Activated naive CD4-positive, alpha-beta T cell treated with Interleukin-2 at 50 U/mL for 16 hours (primary cell): ENCODE data around the gene NCK1.

Experiments
- DNase-seq: peaks from one replicate; pipeline ENCODE4 v3.0.0-alpha.2; 2020

The NCK1 gene

GRCh38 chr3:136910697-136911096 is 48.7 kb downstream of the NCK1 start:
- no peak for DNase-seq

DNA sequence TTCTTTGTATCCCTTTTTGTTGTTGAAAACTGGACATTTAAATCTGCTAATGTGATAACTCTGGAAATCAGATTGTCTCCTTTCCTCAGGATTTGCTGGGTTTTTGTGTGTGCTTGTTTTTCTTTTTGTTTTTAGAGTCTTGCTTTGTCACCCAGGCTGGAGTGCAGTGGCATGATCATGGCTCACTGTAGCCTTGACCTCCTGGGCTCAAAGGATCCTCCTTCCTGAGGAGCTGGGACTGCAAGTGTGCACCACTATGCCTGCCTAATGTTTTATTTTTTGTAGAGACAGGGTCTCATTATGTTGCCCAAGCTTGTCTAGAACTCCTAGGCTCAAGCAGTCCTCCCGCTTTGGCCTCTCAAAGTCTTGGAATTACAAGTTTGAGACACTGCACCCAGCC is 51.2 kb downstream of the NCK1 start:
- DNase-seq, result no peak

DNA sequence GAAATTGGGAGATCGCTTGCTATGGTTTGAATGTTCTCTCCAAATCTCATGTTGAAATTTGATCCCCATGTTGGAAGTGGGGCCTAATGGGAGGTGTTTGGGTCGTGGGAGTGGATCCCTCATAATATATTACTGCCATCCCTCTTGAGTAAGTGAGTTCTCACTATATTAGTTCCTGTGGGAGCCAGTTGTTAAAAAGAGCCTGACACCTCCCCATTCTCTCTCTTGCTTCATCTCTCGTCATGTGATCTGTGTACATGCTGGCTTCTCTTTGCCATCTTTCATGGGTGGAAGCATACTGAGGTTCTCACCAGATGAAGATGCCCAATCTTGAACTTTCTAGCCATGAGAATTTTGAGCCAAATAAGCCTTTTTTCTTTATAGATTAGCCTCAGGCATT is 52.7 kb downstream of the NCK1 start:
- DNase-seq, result no peak

DNA sequence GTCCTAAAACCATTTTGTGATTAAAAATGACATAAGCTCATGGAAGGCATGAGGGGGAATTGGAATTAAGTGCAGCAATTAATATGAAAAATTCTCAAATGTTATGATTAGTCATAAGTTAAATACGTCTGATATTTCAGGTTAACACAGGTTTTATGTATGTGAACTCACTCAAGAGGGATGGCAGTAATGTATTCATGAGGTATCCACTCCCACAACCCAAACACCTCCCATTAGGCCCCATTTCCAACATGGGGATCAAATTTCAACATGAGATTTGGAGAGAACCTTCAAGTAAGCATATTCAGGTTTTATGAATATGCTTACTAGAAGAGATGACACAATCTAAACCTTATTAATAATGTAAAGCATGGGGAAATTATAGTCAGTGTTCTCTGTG is 54.2 kb downstream of the NCK1 start:
- no peak for DNase-seq

GRCh38 chr3:136919799-136920580 is 58.0 kb downstream of the NCK1 start:
- no peak for DNase-seq

DNA sequence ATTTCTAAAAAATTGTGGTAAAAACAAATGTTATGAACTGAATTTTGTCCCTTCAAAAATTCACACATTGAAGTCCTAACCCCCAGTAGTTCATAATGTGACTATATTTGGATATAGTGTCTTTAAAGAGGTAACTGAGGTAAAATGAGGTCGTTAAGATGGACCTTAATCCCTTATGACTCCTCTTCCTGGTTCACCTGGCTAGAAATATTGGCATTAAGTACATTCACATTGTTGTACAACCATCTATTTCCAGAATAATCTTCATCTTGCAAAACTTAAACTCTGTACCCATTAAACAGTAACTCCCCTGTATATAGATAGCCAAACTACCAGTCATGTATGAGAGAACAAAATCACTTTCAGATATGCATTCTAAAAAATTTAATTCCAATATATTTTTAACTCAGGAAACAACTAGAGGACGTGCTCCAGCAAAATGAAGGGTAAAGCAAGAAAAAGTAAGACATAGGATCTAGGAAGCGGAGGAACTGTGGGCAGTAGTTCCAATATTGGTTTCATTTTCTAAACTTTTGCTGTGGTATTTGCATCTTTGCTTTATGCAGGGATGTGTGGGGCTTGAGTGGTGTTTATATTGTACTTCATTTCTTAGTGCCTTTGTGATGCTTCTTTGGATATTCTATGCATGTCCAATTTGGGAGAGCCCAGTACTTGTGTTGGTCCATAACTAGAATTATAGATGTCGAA is 59.0 kb downstream of the NCK1 start:
- no peak for DNase-seq

DNA sequence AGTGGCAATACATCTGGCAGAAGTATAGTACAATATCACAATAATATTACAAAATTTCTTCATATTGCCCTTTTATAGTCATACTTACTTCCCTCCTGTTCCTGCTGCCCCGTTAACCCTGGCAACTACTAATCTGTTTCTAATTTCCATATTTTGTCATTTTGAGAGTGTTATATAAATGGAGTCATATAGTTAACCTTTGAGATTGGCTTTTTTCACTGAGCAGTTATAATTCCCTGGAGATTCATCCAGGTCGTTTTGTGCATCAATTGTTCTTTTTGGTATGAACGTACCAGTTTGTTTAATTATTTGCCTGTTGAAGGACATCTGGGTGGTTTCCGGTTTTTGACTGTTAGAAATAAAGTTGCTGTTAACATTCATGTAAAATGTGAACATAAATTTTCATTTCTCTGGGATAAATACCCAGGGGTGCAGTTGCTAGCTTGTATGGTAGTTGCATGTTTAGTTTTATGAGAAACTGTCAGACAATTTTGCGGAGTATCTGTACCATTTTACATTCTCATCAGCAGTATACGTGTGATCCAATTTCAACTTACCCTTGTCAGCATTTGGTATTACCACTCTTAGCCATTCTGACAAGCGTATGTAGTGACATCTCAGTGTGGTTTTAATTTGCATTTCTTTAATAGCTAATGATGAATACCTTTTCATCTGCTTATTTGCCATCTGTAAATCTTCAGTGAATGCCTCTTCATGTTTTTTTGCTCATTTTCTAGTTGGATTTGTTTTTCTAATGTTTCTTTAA is 63.6 kb downstream of the NCK1 start:
- DNase-seq, result no peak

- no peak for DNase-seq
These were observed 66.2 kb downstream of the NCK1 start for GRCh38 chr3:136928240-136928639.

- DNase-seq, result no peak
These were observed 68.1 kb downstream of the NCK1 start for GRCh38 chr3:136929977-136930670.

DNA sequence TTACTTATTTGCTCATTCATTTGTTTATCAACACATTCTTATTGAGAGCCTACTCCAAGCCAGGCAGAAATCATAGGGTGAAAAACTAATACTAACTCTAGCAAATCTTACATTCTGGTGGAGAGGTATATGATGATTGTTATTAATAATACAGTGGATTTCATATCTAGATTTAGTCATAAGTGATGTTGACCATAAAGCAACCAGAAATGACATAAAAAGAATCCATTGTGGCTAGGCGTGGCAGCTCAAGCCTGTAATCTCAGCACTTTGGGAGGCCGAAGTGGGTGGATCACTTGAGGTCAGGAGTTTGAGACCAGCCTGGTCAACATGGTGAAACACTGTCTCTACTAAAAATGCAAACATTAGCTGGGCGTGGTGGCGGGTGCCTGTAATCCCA is 69.6 kb downstream of the NCK1 start:
- no peak for DNase-seq

DNA sequence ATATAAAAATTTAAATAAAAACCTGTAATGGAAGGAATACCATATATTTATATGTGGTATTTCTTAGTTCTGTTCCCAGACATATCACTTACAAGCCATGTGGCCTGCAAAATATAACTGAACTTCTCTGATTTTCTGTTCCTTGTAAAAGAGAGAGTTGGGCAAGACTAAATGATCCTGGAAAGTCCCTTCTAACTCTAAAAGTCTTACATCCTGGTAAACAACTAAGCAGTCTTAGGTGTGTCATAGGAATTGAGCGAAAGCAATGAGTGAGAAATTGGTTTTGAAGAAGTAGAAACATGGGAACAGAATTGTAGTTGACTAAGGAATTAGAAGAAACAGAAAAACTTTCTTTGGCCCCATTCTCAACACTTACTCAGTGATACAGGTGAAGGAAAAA is 70.5 kb downstream of the NCK1 start:
- no peak for DNase-seq

- no peak for DNase-seq
These were observed 71.2 kb downstream of the NCK1 start for GRCh38 chr3:136932978-136933772.

DNA sequence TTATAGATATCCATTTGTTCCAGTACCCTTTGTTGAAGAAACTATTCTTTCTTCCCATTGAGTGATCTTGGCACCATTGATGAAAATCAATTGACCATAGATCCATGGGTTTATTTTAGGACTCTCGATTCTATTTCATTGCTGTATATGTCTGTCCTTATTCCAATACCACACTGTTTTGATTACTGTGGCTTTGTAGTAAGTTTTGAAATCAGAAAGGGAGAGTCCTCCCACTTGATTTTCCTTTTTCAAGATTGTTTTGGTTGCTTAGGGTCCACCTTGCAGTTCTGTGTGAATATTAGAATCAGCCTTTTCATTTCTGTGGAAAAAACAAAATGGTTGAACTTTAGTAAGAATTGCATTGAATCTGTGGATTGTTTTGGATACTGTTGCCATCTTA is 75.2 kb downstream of the NCK1 start:
- DNase-seq, result no peak

- DNase-seq, result no peak
These were observed 75.8 kb downstream of the NCK1 start for GRCh38 chr3:136937851-136938250.

GRCh38 chr3:136938334-136938733 is 76.3 kb downstream of the NCK1 start:
- DNase-seq, result no peak

GRCh38 chr3:136939489-136939888 is 77.5 kb downstream of the NCK1 start:
- no peak for DNase-seq

DNA sequence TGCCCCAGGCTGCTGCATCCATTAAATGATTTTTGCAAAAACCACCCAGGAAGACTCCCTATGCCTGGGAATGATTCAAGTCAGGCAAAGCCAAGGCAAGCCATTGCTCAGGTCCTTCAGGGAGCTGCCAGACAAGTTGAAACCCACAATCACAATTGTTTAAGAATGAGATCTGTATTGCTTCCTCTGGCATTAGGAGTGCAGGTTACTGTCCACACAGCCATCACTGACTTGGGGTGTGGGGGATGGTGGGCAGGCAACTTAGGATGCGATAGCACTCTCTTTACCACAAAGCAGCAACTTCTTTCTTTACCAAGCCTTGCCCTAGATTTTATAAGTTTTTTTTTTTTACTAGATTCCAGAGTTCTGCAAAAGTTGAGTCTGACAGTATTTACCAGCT is 80.8 kb downstream of the NCK1 start:
- DNase-seq, result no peak

DNA sequence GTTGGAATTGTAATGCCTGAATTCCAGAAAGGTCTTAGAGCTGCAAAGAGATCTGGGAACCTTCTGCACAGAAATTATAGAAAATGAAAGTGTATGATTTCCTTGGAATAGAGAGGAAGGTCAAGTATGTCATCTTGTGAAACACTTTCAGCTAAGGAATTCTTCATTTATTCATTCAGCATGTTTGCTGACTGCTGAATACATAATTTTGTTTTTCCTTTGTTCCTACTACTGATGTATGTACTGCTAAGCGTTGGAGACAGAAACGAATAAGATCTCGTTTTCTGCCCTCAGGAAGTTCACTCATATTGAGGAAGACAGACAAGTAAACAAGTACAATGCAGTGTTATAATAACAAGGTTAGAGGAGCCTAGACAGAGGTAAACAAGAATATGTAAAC is 81.4 kb downstream of the NCK1 start:
- no peak for DNase-seq

GRCh38 chr3:136946978-136947377 is 85.0 kb downstream of the NCK1 start:
- no peak for DNase-seq

- no peak for DNase-seq
These were observed 85.5 kb downstream of the NCK1 start for GRCh38 chr3:136947477-136947876.

DNA sequence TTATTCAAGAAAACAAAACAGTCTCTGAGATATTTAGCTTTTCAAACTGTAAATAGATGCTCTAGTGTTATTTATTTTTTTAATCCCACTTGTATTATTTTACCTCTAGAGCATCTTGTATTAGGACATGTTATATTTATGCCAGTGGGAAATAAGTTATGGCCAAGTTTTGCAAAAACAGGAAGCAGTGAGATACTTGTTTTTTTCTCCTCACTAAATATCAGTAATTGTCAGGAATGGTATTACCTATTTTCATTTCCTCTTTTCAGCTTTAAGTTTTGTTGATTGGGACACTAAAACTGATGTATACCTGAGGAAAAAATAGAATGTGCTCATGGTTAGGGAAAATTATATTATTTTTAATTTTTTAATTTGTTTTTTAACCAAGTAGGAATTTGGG is 87.1 kb downstream of the NCK1 start:
- DNase-seq, result no peak

DNA sequence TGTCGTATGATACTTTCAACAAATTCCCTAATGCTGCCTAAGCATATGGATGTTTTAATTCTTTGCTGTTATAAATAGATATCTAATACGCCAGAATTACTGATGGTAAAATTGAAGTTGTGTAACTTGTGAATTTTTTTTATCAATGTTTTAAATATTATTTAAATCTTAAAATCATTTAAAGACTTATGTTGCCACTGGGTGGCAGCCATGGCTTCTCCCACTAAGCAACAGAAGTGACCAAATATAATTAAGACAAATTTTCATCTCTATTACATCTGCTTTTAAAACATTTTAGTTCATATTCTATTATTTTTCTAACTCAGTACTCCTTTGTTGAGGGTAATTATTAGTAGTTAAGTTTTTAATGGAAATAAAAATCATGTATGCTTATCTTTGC is 87.7 kb downstream of the NCK1 start:
- DNase-seq, result no peak
